ENCODE measurements around the gene TESK2. TPM values are rescaled to one million over a fixed set of nuclear protein-coding genes. Genes with fewer than 3 reads are reported as not detected.

The TESK2 gene
- total RNA-seq, 1 experiment from 2014 or later, result not detected

DNA sequence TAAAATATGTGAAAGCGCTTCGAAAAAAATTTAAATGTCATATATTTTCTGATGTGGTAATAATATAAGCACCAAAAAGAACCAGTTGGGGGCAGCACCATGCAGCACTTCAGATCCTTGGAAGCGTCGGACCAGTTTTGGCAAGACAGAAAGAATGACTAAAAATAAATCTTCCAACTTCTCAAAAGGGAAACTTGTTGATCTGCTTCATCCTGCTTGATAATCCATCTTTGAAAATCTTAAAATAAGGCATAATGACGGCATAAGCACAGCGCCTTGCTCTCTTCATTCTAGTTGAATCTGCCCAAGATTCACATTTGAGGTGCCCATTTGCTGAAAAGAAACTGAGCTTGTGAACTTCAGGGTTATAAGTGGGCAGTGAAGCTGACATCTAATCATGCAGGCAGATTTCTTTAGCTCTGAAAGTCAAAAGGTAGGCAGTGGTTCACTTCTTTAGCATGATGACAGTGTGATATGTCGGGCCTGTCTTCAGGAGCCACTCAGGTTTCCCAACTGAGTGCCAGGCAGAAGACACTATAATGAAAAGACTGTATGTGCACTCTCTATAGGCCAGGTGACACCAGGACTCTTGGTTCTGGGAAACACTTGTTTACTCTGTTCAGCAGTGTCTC lies 131.0 kb downstream of the TESK2 start:
- peak; percentile 20 for DNase-seq (ENCODE audit: low read depth)
- in situ Hi-C loops (cut with HindIII; ENCODE audit: low pct_unique_long_range_greater_than_20kb, low sequenced_read_pairs), result no loop called here

DNA sequence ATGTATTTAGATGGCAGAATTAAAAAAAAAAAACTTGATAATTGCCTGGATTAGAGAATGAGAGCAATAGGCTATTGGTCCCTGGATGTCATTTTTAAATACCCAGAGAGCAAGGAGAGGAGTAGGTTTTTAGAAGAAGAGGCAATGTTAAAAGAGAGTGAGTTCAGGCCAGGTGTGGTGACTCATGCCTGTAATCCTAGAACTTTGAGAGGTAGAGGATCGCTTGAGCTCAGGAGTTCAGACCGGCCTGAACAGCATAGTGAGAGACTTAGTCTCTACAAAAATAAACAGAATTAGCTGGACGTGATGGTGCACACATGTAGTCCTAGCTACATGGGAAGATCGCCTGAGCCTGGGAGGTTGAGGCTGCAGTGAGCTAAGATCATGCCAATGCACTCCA lies 134.8 kb downstream of the TESK2 start:
- in situ Hi-C loops (cut with HindIII; ENCODE audit: low pct_unique_long_range_greater_than_20kb, low sequenced_read_pairs), result no loop called here
- no peak for DNase-seq (ENCODE audit: low read depth)

DNA sequence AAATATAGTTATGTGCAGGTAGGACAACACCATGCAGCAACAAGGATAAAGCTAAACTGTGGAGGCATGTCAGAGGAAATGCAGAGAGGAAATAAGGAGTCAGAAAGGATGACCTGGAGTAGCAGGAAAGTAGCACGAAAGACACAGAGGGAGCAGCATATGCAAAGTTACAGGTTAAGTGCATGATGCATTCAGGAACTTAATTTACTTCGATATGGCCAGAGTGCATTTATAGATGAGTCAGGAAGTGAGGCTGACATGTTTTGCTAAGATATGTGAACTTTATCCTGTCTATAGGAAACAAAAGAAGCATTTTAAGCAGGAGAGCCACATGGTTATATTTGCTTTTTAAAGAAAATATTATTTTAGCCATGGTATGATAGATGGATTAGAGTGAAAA lies 135.3 kb downstream of the TESK2 start:
- no peak for DNase-seq (ENCODE audit: low read depth)
- in situ Hi-C loops (cut with HindIII; ENCODE audit: low pct_unique_long_range_greater_than_20kb, low sequenced_read_pairs), result no loop called here

DNA sequence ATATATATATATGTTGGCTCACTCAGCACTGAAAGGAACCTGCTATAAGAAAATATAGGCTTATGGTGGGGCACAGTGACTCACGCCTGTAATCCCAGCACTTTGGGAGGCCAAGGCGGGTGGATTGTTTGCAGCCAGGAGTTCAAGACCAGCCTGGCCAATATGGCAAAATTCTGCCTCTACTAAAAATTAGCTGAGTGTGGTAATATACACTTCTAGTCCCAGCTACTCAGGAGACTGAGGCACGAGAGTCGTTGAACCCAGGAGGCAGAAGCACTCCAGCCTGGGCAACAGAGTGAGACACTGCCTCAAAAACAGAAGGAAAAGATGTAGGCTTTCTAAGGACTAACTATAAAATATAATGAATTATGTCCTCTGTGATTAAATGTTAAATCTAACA lies 136.1 kb downstream of the TESK2 start:
- DNase-seq (ENCODE audit: low read depth), result no peak
- in situ Hi-C loops (cut with HindIII; ENCODE audit: low pct_unique_long_range_greater_than_20kb, low sequenced_read_pairs), result no loop called here

DNA sequence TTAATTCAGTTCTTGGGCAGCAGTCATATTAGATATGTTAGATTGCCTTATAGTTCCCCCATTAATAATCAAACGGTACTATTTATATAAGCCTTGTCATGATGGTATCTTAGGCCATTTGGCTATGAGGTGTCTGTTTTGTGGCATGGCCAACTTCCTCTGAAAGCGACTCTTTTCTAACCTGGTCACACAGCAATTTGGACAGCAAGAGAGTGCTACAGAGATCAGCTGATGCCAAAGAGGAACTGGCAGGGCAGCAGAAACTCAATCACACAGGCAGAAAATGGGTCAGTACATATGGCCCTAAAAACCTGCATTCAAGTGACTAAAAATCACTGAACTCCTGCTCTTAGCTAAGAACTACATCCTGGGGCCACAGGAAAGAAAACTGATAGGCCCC lies 137.3 kb downstream of the TESK2 start:
- in situ Hi-C loops (cut with HindIII; ENCODE audit: low pct_unique_long_range_greater_than_20kb, low sequenced_read_pairs), result no loop called here
- no peak for DNase-seq (ENCODE audit: low read depth)

DNA sequence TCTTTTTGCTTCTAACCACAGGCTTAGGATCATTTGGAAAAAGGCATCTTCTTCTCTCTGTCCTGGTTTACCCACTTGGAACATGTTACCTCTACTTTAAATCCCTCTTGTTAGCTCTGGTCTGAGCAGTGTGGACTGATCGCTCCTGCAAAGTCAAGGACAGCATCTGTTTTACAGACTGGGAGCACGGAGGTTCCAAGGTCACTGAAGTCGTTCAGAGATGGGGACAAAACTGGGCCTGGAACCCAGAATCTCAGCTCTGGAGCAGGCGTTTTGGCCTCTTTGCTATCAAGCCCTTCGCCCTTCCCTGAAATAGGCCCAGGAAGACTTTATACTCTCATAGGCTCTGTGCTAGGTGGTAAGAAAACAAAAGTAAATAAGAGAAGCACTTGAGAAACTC lies 139.5 kb downstream of the TESK2 start:
- in situ Hi-C loops (cut with HindIII; ENCODE audit: low pct_unique_long_range_greater_than_20kb, low sequenced_read_pairs), result no loop called here
- no peak for DNase-seq (ENCODE audit: low read depth)

DNA sequence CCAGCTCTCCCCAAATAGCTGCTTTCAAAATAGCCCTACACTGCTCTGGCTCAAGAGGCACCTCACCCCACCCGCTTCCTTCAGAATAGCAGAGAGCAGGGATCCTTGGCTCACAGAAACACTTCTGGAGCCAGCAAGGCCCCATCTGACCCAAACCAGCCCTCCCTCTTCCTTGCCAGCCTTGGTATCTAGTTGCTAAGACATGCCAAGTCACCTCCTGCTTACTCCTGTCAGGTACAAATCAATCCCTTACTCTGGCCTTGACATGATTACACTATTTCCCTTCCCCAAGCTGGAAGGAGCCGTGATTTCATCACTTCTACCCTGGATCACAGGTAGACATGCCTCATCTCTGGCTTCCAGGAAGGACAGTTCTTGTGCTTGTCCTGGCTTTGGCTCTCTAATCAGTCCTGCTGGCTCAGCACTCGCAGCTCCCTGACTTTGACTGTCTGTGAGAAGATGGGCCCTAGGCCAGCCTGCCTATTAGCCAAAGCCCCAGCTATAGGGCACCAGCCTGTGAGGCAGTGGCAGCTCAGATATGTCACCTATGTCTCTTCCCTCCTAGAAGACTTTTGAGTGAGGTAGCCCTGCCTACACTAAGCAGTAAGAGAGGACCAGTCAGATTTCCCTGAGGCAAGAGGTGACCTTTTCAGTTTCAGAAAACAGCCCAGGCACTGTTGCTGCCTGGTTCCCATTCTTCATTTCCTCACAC lies 141.8 kb downstream of the TESK2 start:
- no peak for DNase-seq (ENCODE audit: low read depth)
- in situ Hi-C loops (cut with HindIII; ENCODE audit: low pct_unique_long_range_greater_than_20kb, low sequenced_read_pairs), result no loop called here

DNA sequence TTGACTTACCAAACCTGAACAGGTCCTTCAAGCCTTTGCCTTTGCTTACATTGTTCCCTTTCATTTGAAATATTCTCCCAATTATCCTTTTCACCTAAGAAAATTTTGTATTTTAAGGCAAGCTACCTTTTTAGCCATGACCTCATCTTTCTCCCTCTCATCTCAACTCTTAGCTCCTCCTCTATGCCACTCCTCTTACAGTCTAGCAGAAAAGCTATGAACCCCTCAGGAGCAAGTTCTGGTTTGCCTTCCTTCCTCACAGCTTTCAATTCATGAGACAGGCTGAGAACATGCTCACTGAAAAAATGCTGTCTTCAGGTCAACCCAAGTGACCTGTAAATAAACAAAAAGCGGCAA lies 142.4 kb downstream of the TESK2 start:
- no peak for DNase-seq (ENCODE audit: low read depth)

DNA sequence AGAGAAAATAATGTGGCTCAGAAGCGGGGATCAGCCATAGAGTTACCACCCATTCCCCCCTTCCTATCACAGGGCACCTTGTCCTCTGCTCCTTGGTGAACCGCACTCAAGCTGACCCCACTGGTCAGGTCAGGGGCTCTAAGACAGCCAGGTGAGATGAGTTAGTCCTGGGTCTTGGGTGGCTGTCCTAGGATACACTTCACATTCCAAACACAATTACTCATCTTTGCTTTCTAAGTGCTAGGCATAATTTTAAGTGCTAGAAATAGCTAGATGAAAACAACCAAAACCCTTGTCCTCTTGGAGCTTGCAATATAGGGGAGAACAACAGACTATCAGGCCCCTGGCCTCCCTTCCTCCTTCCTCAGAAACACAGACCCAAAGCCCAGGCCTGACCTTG lies 142.9 kb downstream of the TESK2 start:
- in situ Hi-C loops (cut with HindIII; ENCODE audit: low pct_unique_long_range_greater_than_20kb, low sequenced_read_pairs), result no loop called here
- DNase-seq (ENCODE audit: low read depth), result no peak

More for the DNA sequence above, 142.4 kb downstream of the TESK2 start:
- in situ Hi-C loops (cut with HindIII; ENCODE audit: low pct_unique_long_range_greater_than_20kb, low sequenced_read_pairs), result no loop called here

DNA sequence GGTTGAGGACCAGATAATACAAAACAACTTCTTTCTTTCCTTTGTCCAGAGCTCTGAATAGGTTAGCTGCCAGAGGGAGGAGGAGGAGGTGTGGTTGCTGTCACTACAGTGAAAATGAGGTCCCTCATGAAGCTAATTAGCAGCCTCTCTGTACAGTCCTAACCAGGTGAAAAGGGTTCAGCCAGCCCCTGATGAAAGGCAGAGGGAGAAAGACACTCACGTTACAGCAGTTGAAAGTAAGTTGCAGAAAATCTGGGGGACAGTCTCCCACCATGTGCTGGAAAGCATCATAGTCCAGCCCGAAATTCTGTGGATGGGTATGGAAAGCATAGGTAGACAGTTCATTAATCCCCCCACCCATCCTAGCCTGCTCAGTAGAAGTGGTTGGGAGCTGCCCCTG lies 144.5 kb downstream of the TESK2 start:
- in situ Hi-C loops (cut with HindIII; ENCODE audit: low pct_unique_long_range_greater_than_20kb, low sequenced_read_pairs), result no loop called here
- no peak for DNase-seq (ENCODE audit: low read depth)

DNA sequence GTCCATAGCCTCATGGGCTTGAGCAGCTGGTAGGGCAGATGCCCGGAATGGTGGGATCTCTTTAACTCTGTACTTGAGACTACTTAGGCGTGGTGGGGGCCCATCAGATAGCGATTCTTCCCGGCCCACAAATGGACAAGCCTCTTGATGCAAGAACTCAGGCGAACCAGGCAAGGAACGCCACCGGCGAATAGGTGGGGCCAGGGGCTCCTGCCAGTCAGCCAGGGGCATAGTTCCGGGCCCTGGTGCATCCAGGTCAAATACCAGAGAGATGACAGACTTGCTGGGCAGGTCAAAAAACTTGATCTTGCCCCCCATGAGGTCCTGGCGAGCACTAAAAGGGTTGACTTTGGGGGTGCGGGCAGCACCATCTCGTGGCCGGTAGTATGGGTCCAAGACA lies 145.9 kb downstream of the TESK2 start:
- DNase-seq (ENCODE audit: low read depth), result no peak
- in situ Hi-C loops (cut with HindIII; ENCODE audit: low pct_unique_long_range_greater_than_20kb, low sequenced_read_pairs), result no loop called here

DNA sequence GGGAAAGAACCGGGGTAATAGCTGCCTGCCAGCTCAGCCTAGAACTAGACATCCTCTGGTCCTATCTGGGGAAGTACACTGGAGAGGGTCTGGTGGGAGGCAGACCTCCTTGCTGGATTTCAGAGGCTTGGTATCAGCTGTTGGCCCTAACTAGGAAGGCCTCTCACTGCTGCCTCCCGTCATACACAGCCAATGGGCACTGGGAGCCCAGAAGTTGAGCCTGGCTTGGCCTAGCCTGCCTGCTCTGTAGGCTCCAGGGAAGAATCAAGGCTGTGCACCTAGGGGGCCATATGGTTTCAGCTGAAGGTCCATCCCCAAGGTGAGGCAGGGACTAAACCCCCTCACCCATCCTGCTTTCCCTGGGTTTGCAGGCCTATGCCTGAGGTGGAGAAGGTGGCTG lies 146.5 kb downstream of the TESK2 start:
- in situ Hi-C loops (cut with HindIII; ENCODE audit: low pct_unique_long_range_greater_than_20kb, low sequenced_read_pairs), result no loop called here
- DNase-seq (ENCODE audit: low read depth), result no peak

DNA sequence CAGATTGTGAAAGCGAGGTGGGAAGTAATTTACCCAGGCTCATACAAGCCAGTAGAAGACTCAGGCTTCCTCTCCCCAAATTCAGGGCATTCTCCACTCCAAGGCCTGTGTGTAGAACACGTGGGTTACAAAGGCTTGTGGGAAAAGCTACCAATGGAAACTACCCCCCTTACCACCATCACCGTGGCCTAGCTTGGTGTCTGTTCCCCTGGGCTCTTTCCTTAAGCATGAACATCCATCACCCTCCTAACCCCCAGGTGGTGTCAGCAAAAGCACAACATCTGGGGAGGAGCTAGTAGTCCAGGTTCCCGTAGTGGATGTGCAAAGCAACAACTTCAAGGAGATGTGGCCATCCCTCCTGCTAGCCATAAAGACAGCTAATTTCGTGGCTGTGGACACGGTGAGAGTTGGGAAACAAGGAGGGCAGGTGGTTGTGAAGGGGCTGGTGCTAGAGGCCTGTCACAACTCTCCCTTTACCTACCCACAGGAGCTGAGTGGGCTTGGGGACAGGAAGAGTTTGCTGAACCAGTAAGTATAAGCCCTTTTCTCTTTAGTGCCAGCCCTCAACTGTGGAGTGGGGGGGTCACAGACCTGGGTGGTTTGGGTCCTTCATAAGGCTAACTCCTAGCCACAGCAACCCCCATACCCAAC lies 150.0 kb downstream of the TESK2 start:
- in situ Hi-C loops (cut with HindIII; ENCODE audit: low pct_unique_long_range_greater_than_20kb, low sequenced_read_pairs), result no loop called here
- DNase-seq (ENCODE audit: low read depth), result peak; percentile 17

DNA sequence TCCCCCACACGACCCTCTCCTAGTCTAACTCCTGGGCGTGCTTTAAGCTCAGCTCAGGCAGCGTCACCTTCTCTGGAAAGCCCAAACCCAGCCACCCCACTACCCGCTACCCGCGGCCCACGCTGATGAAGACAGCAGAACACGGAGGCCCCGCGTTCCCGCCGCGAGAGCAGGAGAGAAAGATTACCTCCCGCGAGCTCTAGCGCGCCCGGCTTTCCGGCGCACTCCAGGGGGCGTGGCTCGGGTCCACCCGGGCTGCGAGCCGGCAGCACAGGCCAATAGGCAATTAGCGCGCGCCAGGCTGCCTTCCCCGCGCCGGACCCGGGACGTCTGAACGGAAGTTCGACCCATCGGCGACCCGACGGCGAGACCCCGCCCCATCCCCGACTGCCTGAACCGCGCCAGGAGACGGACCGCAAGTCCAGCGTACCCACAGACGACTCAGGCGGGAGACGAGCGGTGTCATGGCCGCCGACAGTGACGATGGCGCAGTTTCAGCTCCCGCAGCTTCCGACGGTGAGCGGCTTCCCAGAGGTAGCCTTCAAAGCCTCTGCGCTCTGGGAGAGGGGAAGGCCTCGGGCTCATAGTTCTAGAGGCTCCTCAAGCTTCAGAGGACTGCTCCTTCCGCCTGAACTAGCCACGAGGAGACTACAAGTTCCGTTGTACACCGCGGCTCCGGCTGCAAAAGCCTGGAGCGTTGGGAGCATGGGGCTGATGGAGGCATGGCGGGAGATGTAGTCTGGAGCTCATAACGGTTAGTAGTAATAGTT lies 151.0 kb downstream of the TESK2 start, which contains the start of the genes MUTYH and TOE1:
Gene MUTYH, minus strand, starts transcription at position 652 of the 770 bp plus-strand sequence. CDS start 5,935 bp downstream, outside the sequence.
Gene TOE1, plus strand, starts transcription at position 382 of the 770 bp plus-strand sequence. Its CDS starts 83 bp downstream, at position 465.
- in situ Hi-C loops (cut with HindIII; ENCODE audit: low pct_unique_long_range_greater_than_20kb, low sequenced_read_pairs), result no loop called here
- peak; percentile 91 for DNase-seq (ENCODE audit: low read depth)

DNA sequence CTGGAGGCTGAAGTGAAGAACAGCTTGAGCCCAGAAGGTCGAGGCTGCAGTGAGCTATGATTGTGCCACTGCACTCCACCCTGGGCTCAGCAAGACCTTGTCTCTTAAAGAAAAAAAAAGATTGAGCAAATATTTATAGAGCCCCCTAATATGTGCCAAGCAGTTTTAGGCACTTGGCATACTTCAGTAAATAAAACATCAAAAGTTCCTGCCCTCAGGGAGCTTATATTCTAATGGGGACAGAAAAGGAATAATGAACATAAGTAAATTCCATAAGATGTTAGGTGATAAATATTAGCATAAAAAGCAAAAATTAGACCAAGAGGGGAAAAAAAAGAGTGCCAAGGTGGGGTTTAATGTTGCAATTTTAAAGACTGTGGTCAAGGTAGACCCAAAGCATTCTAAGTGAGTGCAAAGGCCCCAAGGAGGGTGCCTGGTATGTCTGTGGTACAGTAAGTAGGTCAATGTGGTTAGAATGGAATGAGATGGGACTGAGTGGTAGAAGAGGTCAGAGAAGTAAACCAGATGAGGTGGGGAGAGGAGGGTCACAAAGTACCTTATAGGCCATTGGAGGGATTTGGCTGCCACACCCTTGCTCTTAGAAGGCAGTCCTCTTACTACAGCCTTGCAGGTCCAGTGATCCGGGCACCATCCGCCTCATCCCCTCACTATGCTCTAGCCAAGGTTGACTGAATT lies 153.2 kb downstream of the TESK2 start:
- in situ Hi-C loops (cut with HindIII; ENCODE audit: low pct_unique_long_range_greater_than_20kb, low sequenced_read_pairs), result no loop called here
- no peak for DNase-seq (ENCODE audit: low read depth)

DNA sequence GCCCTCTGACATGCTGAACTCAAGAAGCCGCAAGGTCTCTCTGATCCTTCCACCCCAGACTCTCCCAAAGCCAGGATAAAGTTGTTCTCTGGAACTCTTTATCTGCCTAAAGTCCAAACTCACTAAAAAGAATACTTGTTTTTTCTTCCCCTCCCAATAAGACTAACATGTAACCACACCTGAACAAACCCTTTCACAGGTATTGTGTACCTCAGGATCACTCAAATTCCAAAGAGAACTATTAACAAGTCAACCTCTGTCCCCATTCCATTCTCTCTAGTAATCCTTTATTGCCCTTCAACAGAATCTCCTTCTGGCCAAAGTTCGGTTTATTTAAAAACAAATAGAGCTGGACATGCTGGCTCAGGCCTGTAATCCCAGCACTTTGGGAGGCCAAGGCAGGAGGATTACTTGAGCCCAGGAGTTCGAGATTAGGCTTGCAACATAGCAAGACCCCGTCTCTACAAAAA lies 155.1 kb downstream of the TESK2 start:
- DNase-seq (ENCODE audit: low read depth), result no peak
- in situ Hi-C loops (cut with HindIII; ENCODE audit: low pct_unique_long_range_greater_than_20kb, low sequenced_read_pairs), result no loop called here

DNA sequence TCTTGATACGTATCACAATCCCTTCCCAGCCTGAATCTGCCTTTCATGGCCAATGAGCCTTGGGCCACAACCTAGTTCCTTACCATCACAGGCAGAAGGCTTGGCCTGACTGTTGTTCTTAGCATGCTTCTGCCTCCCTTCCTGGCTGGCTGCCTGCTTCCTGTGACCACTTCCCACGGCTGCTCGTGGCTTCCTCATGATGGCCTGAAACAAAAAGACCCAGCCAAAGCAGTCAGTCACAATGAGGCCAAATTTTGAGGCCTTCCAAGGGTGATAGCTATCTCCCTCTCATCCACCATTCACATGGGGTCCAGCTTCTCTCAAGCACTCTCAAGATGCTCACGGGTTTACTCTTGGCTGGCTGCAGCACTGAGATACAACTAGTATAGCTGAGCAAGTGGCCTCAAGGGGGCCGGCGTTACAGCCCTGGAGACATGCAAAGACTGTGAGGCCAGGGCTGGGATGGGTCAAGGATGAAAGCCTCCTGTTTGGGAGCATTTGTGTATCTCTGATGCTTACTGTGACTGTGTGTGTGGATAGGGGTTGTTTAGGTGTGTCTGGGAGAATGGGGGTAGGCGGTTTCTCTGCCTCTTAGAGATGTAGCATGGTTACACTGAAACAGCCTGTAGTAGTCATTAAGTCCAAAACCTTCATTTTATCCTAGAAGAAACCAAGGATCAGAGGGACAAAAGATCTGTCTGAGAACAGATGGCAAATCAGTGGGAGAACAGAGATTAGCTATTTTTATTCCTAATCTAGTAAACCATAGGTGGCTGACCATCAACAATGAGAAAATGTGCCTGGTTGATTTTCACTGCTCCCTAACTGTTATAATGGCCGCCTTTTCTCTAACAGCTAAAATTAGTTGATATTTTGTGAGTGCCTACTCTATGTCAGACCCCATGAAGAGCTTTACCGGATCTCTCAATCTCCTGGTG lies 156.4 kb downstream of the TESK2 start:
- DNase-seq (ENCODE audit: low read depth), result no peak
- in situ Hi-C loops (cut with HindIII; ENCODE audit: low pct_unique_long_range_greater_than_20kb, low sequenced_read_pairs), result no loop called here

Measured in Caki2 (cell line).